Mucosa of gallbladder (tissue), 1 donor: ENCODE results near the gene VEGFD. TPM values are rescaled to one million over a fixed set of nuclear protein-coding genes. Genes with fewer than 3 reads are reported as not detected.
"Not testable (repeated sequence)": the region's sequence is repeated elsewhere in the genome, so short reads cannot be mapped to it uniquely, and the experiment has no call there.

Experiments
- DNase-seq: peaks from one replicate; pipeline ENCODE4 v3.0.0-alpha.2; 2020; ENCODE audit warnings: low spot score
- total RNA-seq: library from RNA; stranded (reverse); gene quantifications from one replicate; pipeline ENCODE4 v1.2.1, GENCODE V29; 2021
- donor health status: DM: no; HTN: no; CAD: no.

The VEGFD gene
- total RNA-seq, 1 donor from 2014 or later, result 3.2 TPM

DNA sequence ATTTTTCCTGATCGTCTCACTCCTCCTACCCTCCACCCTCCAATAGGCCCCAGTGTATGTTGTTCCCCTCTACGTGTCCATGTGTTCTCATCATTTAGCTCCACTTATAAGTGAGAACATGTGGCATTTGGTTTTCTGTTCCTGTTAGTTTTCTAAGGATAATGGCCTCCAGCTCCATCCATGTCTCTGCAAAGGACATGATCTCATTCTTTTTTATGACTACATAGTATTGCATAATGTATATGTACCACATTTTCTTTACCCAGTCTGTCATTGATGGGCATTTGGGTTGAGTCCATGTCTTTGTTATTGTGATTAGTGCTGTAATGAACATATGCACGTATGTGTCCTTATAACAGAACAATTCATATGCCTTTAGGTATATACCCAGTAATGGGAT, 78.3 kb downstream of the VEGFD start:
- DNase-seq, result not testable (repeated sequence)

DNA sequence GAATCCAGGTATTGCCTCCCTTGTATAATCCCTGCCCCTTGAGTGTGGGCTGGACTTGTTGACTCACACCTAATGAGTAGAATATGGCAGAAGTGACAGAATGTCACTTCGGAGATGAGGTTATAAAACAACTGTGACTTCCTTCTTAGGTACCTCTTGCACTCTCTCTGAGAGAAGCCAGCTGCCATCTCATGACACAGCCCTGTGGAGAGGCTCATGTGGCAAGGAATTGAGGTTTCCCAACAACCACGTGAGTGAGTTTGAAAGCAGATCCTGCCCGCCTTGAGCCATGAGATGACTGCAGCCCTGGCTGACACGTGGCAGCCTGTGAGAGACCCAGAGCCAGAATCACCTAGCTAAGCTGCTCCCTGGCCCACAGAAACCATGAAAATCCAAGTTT, 82.3 kb downstream of the VEGFD start:
- peak; percentile 14 for DNase-seq

DNA sequence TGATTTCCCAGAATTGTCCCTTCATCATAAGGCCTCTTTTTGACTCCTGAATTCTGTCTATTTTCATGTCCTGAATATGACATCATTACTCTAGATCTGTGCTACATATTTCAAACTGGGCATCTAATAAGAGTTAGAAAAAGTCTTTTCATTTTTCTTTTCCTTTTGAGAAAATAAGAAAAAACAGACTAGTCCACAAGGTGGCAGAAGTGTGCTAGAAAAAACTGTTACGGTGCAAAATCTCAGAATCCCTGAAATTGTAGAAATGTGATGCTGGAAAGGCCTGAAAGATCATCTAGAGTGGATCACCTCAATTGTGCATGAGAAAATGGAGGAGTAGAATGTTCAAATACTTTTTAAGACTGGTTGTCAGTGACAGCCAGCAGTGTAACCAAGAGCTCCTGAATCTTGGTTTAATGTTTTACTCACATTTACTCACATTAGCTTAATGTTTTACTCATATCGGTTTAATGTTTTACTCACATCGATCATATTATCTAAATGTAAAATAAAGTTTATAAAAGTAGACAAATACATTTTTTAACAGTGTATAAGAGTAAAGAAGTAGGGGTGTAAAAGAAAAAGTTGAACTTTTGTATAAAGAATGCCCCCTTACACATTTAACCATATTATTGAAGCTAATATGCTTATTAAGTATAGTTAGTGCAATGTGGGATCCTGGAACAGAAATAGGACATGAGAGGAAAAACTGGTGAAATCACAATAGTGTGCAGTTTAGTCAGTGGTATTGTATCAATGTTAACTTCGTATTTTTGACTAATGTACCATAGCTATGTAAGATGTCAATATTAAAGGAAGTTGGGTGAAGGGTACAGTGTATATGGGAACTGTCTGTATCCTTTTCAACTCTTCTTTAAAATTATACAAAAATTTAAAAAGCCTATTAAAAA, 84.0 kb downstream of the VEGFD start:
- no peak for DNase-seq

- DNase-seq, result no peak
These were observed 85.4 kb downstream of the VEGFD start for GRCh38 chrX:15298780-15299179.

DNA sequence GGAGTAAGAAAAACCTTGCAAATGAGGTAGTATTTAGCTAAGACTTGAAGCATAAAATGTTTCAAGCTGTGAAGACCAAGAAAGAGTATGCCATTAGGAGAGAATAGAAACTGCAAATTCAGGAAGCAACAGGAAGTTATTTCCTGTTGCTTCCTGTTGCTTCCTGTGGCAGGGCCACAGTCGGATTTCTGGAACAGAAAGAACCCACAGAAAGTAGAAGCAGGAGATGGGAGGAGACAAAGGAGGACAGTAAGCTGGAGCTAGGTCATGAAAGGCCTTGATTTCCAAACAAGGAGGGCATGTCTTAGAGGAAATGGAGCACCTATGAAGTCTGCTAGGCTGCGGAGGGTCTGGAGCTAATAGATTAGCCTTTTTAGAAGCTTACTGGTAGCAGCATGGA, 86.0 kb downstream of the VEGFD start:
- DNase-seq, result no peak

Other genes starting within 250 kb of the VEGFD start
- 2.9 TPM for gene ASB9, start 114.3 kb downstream of the VEGFD start, total RNA-seq
- gene ASB11, start 68.8 kb downstream of the VEGFD start, total RNA-seq, result not detected
- 15.8 TPM for gene PIGA, start 48.9 kb downstream of the VEGFD start, total RNA-seq
- 25.1 TPM for gene PIR, start 108.9 kb upstream of the VEGFD start, total RNA-seq
- 3.7 TPM for gene BMX, start 116.4 kb upstream of the VEGFD start, total RNA-seq
- gene ACE2, start 216.5 kb upstream of the VEGFD start, total RNA-seq, result 169 TPM